Fibroblast of lung (primary cell): ENCODE measurements around the gene SPEF1. TPM values are rescaled to one million over a fixed set of nuclear protein-coding genes. Genes with fewer than 3 reads are reported as not detected.
A peak's percentile ranks its signal among the peaks of the same experiment; 100 is the strongest.

Source experiments
- DNase-seq, 2 donors: peaks; one replicate each; pipeline versions ENCODE4 v3.0.0 to v3.0.0-alpha.2; 2010; ENCODE audit warnings: low read depth in 2 of 2
- H2AFZ ChIP-seq: 2 replicates; pipeline ENCODE4 v1.5.1; 2012; ENCODE audit warnings: low read length, control low read depth, inconsistent platforms
- H3K27ac ChIP-seq: 2 replicates; pipeline ENCODE4 v1.5.1; 2011; ENCODE audit warnings: low read length, control low read depth; ENCODE audit not compliant: insufficient read depth
- H3K27me3 ChIP-seq: 2 replicates; pipeline ENCODE4 v1.5.1; 2011; ENCODE audit warnings: mild to moderate bottlenecking, low read length; ENCODE audit not compliant: control insufficient read depth, insufficient read depth
- H3K36me3 ChIP-seq: 2 replicates; pipeline ENCODE4 v1.5.1; 2011; ENCODE audit warnings: low read length; ENCODE audit not compliant: control insufficient read depth, insufficient read depth
- H3K4me1 ChIP-seq: 2 replicates; pipeline ENCODE4 v1.5.1; 2011; ENCODE audit warnings: low read length; ENCODE audit not compliant: control insufficient read depth, insufficient read depth; ENCODE audit errors: extremely low read depth
- H3K4me2 ChIP-seq: 2 replicates; pipeline ENCODE4 v1.5.1; 2011; ENCODE audit warnings: low read length, control low read depth; ENCODE audit not compliant: insufficient read depth; ENCODE audit errors: extremely low read depth
- H3K4me3 ChIP-seq, 4 experiments: fragments of 200-600 bp in 1 of 4; sonication (generic) in 1 of 4; replicated peaks in 1 of 4; 2 replicates each; pipeline ENCODE4 v1.5.1; 2011 to 2016; ENCODE audit warnings: low read length in 4 of 4, low read depth in 3 of 4, mild to moderate bottlenecking in 3 of 4, control low read depth in 2 of 4, inconsistent platforms in 1 of 4, mixed read lengths in 1 of 4; ENCODE audit not compliant: insufficient read depth in 1 of 4; ENCODE audit errors: control extremely low read depth in 1 of 4
- H3K79me2 ChIP-seq: 2 replicates; pipeline ENCODE4 v1.5.1; 2012; ENCODE audit warnings: mild to moderate bottlenecking, low read length, inconsistent platforms; ENCODE audit not compliant: control insufficient read depth, insufficient read depth
- H3K9ac ChIP-seq: 2 replicates; pipeline ENCODE4 v1.5.1; 2011; ENCODE audit warnings: mild to moderate bottlenecking, low read length, control low read depth; ENCODE audit not compliant: insufficient read depth
- H3K9me3 ChIP-seq: 2 replicates; pipeline ENCODE4 v1.5.1; 2012; ENCODE audit warnings: low read depth, low read length; ENCODE audit not compliant: control insufficient read depth, insufficient read depth
- H4K20me1 ChIP-seq: 2 replicates; pipeline ENCODE4 v1.5.1; 2011; ENCODE audit warnings: low read length; ENCODE audit not compliant: control insufficient read depth, insufficient read depth; ENCODE audit errors: extremely low read depth
- EZH2 ChIP-seq: IDR thresholded peaks from 2 replicates; pipeline ENCODE4 v1.5.1; 2012; ENCODE audit warnings: low read length, control low read depth, mild to moderate bottlenecking; ENCODE audit errors: missing control alignments
- polyA plus RNA-seq, 2 donors: library from polyadenylated mRNA; depleted of rRNA in 1 of 2; stranded (reverse) in 1 of 2; unstranded in 1 of 2; fragments of >200 nt; gene quantifications; 2 replicates each; pipeline ENCODE4 v1.2.1, GENCODE V29; 2011 to 2012; ENCODE audit warnings: missing spikeins in 1 of 2
- total RNA-seq: library from RNA; depleted of rRNA; stranded (reverse); fragments of >200 nt; gene quantifications from 2 replicates; pipeline ENCODE4 v1.2.1, GENCODE V29; 2014
- TF ChIP-seq, protein P1 (sequence below), 2 donors: IDR thresholded peaks in 1 of 2; conservative IDR thresholded peaks in 1 of 2; 1 replicate in 1 of 2; 2 replicates in 1 of 2; pipeline ENCODE4 v1.5.1; 2011 to 2012; ENCODE audit warnings: low read length in 2 of 2, control low read depth in 1 of 2, inconsistent platforms in 1 of 2, low read depth in 1 of 2, mild to moderate bottlenecking in 1 of 2

The SPEF1 gene
- total and polyA plus RNA-seq, 2 donors (not counting 1 experiment from before 2014, with no cell fraction given) = 0.07 to 0.17 TPM

DNA sequence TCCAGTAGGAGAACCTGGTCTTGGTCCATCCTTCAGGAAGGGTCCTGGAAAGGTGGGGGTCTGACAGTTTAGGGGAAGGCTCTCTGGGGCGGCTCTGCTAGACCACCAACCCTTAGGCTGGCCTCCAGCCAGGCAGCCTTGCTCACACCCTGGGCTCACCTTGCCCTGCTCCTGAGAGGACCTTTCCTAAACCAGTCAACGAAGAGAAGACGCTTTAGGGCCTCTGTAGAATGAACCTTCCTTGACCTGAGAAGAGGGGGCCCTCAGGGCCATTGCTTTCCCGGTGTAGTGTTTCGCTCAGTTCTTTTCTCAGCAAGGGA, 15.9 kb upstream of the SPEF1 start:
- H3K9me3 ChIP-seq = no peaks in the 10 kb centered on the region
- no peaks in the 10 kb centered on the region for H4K20me1 ChIP-seq
- H3K27me3 ChIP-seq = no peaks in the 10 kb centered on the region
- DNase-seq = no peak
- H3K4me1 ChIP-seq = peaks cover 23% of the 10 kb centered on the region
- H3K36me3 ChIP-seq = peaks cover 31% of the 10 kb centered on the region
- H3K4me2 ChIP-seq = peak overlapping the region; percentile 60
- H3K79me2 ChIP-seq = peaks cover 54% of the 10 kb centered on the region
- peak overlapping the region; percentile 29 for H3K9ac ChIP-seq
- peak overlapping the region; percentile 67 to 97 (median 86) for H3K4me3 ChIP-seq
- H3K27ac ChIP-seq = peak overlapping the region; percentile 78
- no peak overlapping the region for H2AFZ ChIP-seq
- TF ChIP-seq, protein P1, sequence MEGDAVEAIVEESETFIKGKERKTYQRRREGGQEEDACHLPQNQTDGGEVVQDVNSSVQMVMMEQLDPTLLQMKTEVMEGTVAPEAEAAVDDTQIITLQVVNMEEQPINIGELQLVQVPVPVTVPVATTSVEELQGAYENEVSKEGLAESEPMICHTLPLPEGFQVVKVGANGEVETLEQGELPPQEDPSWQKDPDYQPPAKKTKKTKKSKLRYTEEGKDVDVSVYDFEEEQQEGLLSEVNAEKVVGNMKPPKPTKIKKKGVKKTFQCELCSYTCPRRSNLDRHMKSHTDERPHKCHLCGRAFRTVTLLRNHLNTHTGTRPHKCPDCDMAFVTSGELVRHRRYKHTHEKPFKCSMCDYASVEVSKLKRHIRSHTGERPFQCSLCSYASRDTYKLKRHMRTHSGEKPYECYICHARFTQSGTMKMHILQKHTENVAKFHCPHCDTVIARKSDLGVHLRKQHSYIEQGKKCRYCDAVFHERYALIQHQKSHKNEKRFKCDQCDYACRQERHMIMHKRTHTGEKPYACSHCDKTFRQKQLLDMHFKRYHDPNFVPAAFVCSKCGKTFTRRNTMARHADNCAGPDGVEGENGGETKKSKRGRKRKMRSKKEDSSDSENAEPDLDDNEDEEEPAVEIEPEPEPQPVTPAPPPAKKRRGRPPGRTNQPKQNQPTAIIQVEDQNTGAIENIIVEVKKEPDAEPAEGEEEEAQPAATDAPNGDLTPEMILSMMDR (conservative IDR thresholded peaks at IDR 0.05 in 1 of 2, IDR thresholded peaks at IDR 0.05 in 1 of 2; ENCODE audit: low read depth in 1 of 2, low read length in 2 of 2) = no peak

- Histone ChIP-seq H3K4me1 (peaks cover 21% of the 10 kb centered on the region), H3K4me2 (peak overlapping the region; percentile 60), H3K9me3 (no peaks in the 10 kb centered on the region), H3K9ac (peak overlapping the region; percentile 60), H3K27me3 (no peaks in the 10 kb centered on the region), H3K4me3 (peak overlapping the region; percentile 67 to 97 (median 86)), H4K20me1 (no peaks in the 10 kb centered on the region), H3K36me3 (peaks cover 26% of the 10 kb centered on the region), H3K27ac (peak overlapping the region; percentile 78), H2AFZ (no peak overlapping the region), H3K79me2 (peaks cover 51% of the 10 kb centered on the region)
- TF ChIP-seq EZH2 = no peak
- TF ChIP-seq, protein P1 (conservative IDR thresholded peaks at IDR 0.05 in 1 of 2, IDR thresholded peaks at IDR 0.05 in 1 of 2; ENCODE audit: low read depth in 1 of 2, low read length in 2 of 2) = no peak
- no peak for DNase-seq
These were observed 15.4 kb upstream of the SPEF1 start for GRCh38 chr20:3796477-3797225.

DNA sequence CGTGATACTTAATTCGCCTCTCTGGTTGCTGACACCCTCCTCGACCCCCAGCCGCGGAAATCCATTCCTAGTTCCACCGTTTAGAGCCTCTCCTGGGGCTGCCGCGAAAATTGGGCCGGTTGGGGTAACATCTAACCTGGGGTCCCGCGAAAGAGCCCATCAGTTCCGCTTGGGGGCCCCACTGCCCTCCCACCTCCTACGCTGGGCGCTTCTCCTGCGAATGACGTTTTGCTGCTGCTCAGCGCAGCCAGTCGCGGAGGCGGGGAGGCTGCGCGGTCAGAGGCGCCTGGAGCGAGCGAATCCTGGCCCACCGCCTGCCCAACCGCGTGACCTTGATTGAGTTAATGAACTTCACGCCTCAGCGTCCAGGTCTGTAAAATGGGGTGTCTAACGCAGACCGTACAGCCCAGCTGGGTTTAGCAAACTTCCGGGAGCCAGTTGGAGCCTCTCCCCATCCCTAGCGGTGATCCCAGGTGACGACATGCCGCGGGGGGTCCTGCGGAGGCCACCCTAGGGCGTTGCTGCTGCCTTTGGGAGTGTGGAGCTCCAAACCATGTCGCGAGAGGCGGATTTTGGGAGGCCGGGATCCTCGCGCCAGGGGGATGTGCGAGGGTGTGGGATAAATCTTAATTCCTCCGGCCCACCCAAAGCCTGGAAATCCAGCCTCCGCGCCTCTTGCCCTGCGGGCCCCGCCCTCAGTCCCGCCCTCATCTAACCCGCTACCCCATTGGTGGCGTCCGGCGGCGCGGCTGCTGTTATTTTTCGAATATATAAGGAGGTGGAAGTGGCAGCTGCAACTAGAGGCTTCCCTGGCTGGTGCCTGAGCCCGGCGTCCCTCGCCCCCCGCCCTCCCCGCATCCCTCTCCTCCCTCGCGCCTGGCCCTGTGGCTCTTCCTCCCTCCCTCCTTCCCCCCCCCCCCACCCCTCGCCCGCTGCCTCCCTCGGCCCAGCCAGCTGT, 14.5 kb upstream of the SPEF1 start, which contains the start of gene CDC25B:
Gene CDC25B (plus strand): TSS at position 800 of the 958 bp plus-strand sequence. CDS start 222 bp downstream, outside the sequence.
- Histone ChIP-seq H3K9ac (peak within 1 kb of the TSS; percentile 89), H3K4me1 (peaks cover 21% of the 10 kb centered on the region), H4K20me1 (no peaks in the 10 kb centered on the region), H3K4me2 (peak within 1 kb of the TSS; percentile 83), H3K4me3 (peak within 1 kb of the TSS; percentile 73 to 97 (median 86)), H3K36me3 (peaks cover 18% of the 10 kb centered on the region), H3K27me3 (no peaks in the 10 kb centered on the region), H3K27ac (peak within 1 kb of the TSS; percentile 97), H2AFZ (peak within 1 kb of the TSS; percentile 84), H3K79me2 (peaks cover 43% of the 10 kb centered on the region), H3K9me3 (no peaks in the 10 kb centered on the region)
- DNase-seq = peak; percentile 87 to 95
- TF ChIP-seq EZH2 = no peak
- TF ChIP-seq, protein P1 (conservative IDR thresholded peaks at IDR 0.05 in 1 of 2, IDR thresholded peaks at IDR 0.05 in 1 of 2; ENCODE audit: low read depth in 1 of 2, low read length in 2 of 2) = peak; percentile 41 to 50
